Stomach (tissue), 9 donors: ENCODE data around the gene ARL4D. TPM values are rescaled to one million over a fixed set of nuclear protein-coding genes. Genes with fewer than 3 reads are reported as not detected.

Experiments
- DNase-seq, 2 donors: peaks; one replicate each; pipeline versions ENCODE4 v3.0.0 to v3.0.0-alpha.2; 2013 to 2019
- H3K27ac ChIP-seq, 5 donors: fragments of 200-600 bp in 4 of 5; sonication (generic) in 4 of 5; one replicate each; pipeline ENCODE4 v1.5.1; 2013 to 2019; ENCODE audit warnings: mild to moderate bottlenecking in 1 of 5, moderate library complexity in 1 of 5
- H3K27me3 ChIP-seq, 3 donors: fragments of 200-600 bp; sonication (generic); one replicate each; pipeline ENCODE4 v1.5.1; 2017 to 2019; ENCODE audit warnings: mixed run types in 1 of 3
- H3K36me3 ChIP-seq, 4 donors: fragments of 200-600 bp; sonication (generic); 1 replicate in 3 of 4; 2 replicates in 1 of 4; pipeline ENCODE4 v1.5.1; 2016 to 2019
- H3K4me1 ChIP-seq, 4 donors: fragments of 200-600 bp; sonication (generic); one replicate each; pipeline ENCODE4 v1.5.1; 2016 to 2019
- H3K4me3 ChIP-seq, 4 donors: fragments of 200-600 bp; sonication (generic) in 3 of 4; one replicate each; pipeline ENCODE4 v1.5.1; 2016 to 2019; ENCODE audit warnings: mild to moderate bottlenecking in 1 of 4
- H3K9me3 ChIP-seq, 4 donors: fragments of 200-600 bp; sonication (generic); one replicate each; pipeline ENCODE4 v1.5.1; 2016 to 2019
- EP300 ChIP-seq: sonication (generic); formaldehyde crosslinking; IDR thresholded peaks from one replicate; pipeline ENCODE4 v1.6.1; 2017; ENCODE audit warnings: antibody characterized with exemption
- POLR2A ChIP-seq, 4 donors: fragments of 450-650 bp; IDR thresholded peaks; one replicate each; pipeline ENCODE4 v1.6.1; 2016; ENCODE audit warnings: antibody characterized with exemption in 4 of 4, control low read depth in 2 of 4, mild to moderate bottlenecking in 1 of 4, moderate library complexity in 1 of 4
- POLR2AphosphoS5 ChIP-seq, 3 donors: sonication (generic); formaldehyde crosslinking; IDR thresholded peaks; one replicate each; pipeline ENCODE4 v1.6.1; 2016; ENCODE audit warnings: antibody characterized with exemption in 3 of 3
- WGBS, 5 donors: extraction: QIAGEN DNeasy Blood & Tissue Kit in 3 of 5; methylation state at CpG; one replicate each; pipeline versions ENCODE4 v1.1.5 to v1.1.7; 2013 to 2018; 5-methylcytosine and 5-hydroxymethylcytosine counted together
- intact Hi-C: fragments of 100-400 bp; cut with DNase I; formaldehyde crosslinking; loops from one replicate; pipeline ENCODE4 v1.15.1; 2023; ENCODE audit warnings: low total_unique reads
- polyA plus RNA-seq, 3 donors: library from polyadenylated mRNA; stranded (reverse); fragments of 200-250 nt; gene quantifications; one replicate each; pipeline ENCODE4 v1.2.3, GENCODE V29; 2013
- total RNA-seq, 5 donors: library from RNA; depleted of rRNA; stranded (reverse); fragments of >200 nt; gene quantifications; one replicate each; pipeline versions ENCODE4 v1.1.0 to v1.2.3, GENCODE V29; 2014 to 2016
- TF ChIP-seq, protein P1 (sequence below), 7 experiments: fragments of 450-650 bp in 4 of 7; fragments of 200-600 bp in 3 of 7; sonication (generic) in 3 of 7; IDR thresholded peaks; one replicate each; pipeline ENCODE4 v1.5.1; 2016 to 2019; ENCODE audit warnings: antibody characterized with exemption in 7 of 7, control low read depth in 2 of 7, mild to moderate bottlenecking in 1 of 7
- donor health status: healthy with polysubstance abuse.
- donor health status: Bipolar disorder and iron deficiency.
- donor health status: healthy.

ARL4D gene
- total and polyA plus RNA-seq, 8 donors, result 2.3 to 60.7 (median 9.8) TPM; not detected in 1

DNA sequence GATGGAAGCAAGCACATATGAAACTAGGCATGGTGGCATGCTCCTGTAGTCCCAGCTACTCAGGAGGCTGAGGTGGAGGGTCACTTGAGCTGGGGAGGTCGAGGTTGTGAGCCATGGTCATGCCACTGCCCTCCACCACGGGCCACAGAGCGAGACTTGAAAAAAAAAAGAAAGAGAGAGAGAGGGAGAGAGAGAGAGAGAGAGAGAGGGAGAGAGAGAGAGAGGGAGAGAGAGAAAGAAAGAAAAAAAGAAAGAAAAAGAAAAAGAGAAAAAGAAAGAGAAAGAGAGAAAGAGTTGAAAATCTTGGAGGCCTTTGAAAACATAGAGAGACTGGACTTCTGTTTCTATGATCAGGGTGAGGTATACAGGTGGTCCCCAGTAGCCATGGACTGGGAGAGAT, 15.4 kb upstream of the ARL4D start:
- intact Hi-C loops, result no loop called here
- Histone ChIP-seq H3K4me1 (peaks cover 9 to 16% (median 12%) of the 10 kb centered on the region in 4 donors), H3K27me3 (no peaks in the 10 kb centered on the region), H3K27ac (no peak overlapping the region), H3K36me3 (no peaks in the 10 kb centered on the region), H3K9me3 (peaks cover 0 to 15% (median 9%) of the 10 kb centered on the region in 4 donors), H3K4me3 (no peak overlapping the region)
- WGBS, 5 donors, result 82 to 93% (median 88%) methylated on average over 3 of the region's 3 CpGs
- no peak for DNase-seq
- TF ChIP-seq, protein P1, sequence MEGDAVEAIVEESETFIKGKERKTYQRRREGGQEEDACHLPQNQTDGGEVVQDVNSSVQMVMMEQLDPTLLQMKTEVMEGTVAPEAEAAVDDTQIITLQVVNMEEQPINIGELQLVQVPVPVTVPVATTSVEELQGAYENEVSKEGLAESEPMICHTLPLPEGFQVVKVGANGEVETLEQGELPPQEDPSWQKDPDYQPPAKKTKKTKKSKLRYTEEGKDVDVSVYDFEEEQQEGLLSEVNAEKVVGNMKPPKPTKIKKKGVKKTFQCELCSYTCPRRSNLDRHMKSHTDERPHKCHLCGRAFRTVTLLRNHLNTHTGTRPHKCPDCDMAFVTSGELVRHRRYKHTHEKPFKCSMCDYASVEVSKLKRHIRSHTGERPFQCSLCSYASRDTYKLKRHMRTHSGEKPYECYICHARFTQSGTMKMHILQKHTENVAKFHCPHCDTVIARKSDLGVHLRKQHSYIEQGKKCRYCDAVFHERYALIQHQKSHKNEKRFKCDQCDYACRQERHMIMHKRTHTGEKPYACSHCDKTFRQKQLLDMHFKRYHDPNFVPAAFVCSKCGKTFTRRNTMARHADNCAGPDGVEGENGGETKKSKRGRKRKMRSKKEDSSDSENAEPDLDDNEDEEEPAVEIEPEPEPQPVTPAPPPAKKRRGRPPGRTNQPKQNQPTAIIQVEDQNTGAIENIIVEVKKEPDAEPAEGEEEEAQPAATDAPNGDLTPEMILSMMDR (IDR thresholded peaks at IDR 0.05), result no peak
- TF ChIP-seq EP300 (no peak), POLR2A (IDR thresholded peaks at IDR 0.05) (no peak), POLR2AphosphoS5 (IDR thresholded peaks at IDR 0.05) (no peak)

DNA sequence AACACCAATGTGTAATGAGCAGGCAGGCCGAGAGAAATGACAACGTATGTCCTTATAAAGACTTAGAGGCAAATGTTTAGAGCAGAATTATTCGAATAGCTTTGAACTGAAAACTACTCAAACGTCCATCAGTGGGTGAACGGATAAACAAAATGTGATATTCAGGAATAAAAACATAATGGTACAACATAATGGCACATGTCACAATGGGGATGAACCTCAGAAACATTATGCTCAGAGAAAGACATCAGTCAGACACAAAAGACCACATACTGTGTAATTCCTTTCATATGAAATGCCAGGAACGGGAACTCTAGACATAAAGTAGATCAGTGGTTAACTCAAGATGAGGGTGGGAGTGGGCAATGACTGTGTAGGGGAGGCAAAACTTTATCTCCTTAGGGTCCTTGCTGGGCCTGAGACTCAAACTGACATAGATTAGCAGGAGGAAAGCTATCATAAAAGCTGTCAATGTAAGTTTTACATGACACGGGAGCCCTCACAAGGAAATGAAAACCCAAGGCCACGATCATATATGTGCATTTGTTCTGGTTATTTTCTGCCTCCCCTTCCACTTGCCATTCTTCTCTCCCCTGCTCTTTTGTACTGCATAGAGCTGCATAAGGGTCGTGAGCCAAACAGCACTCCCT, 14.8 kb upstream of the ARL4D start:
- 71 to 77% (median 73%) methylated on average over 9 of the region's 9 CpGs for WGBS, 5 donors
- Histone ChIP-seq H3K27ac (no peak overlapping the region), H3K9me3 (peaks cover 0 to 15% (median 9%) of the 10 kb centered on the region in 4 donors), H3K36me3 (no peaks in the 10 kb centered on the region), H3K4me1 (peaks cover 9 to 17% (median 12%) of the 10 kb centered on the region in 4 donors), H3K27me3 (no peaks in the 10 kb centered on the region), H3K4me3 (no peak overlapping the region)
- intact Hi-C loops, result no loop called here
- DNase-seq, result no peak
- TF ChIP-seq, protein P1 (IDR thresholded peaks at IDR 0.05), result no peak
- TF ChIP-seq POLR2AphosphoS5 (IDR thresholded peaks at IDR 0.05), result no peak
- TF ChIP-seq EP300, result no peak
- TF ChIP-seq POLR2A (IDR thresholded peaks at IDR 0.05), result no peak

DNA sequence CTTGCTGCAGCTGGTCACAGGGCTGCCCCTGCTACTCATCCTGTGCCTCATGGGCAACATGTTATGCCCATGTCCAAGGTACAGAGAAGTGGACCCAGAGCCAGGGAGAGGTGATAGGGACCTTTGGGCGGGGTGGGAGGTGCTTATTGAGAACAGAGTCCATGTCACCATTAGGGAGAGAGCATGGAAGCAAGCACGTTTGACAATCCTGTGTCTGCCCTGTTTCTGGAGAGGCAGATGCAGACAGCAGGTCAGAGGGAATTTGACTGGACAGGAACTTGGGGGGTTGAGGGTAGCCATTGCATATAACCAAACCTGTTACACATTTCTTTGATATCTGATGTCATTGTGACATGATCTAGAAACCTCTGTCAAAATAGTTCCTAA, 14.3 kb upstream of the ARL4D start:
- WGBS, 5 donors, result 22 to 52% (median 40%) methylated on average over 2 of the region's 2 CpGs
- peaks cover 0 to 14% (median 9%) of the 10 kb centered on the region in 4 donors for H3K9me3 ChIP-seq
- DNase-seq, result no peak

DNA sequence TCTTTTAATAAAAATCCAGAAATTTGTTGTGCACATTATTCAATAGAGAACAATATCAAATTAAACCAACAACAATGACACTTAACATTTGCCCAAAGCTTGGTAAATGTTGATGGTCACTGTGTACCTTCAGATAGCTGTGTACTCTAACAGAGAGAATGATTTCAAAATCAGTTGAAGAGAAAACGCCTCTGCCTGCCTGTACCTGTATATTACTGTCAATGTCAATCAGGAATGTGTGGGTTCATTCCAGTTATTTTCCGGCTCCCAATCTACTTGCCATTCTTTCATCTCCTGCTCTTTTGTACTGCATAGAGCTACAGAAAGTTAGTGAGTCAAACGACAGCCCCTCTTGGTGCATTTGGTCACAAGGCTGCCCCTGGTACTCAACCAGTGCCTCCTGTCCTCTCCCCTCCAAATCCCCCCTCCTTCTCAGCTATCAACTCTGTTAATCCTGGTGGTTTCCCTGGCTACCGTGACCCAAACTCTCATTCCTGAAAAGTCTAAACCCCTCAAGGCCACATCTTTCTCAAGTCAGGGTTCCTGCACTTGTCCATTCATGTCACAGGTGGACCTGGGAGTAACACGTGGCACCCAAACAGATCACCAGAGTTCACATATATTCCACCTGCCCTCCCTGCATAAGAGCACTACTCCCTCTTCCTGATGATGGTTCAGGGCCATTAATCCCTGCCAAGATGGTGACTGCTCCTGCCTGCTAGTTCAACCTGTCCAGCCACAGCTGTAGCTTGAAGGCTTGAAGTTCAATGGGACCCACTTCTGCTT, 13.6 kb upstream of the ARL4D start:
- Histone ChIP-seq H3K4me3 (no peak overlapping the region), H3K4me1 (peaks cover 9 to 28% (median 21%) of the 10 kb centered on the region in 4 donors), H3K9me3 (peaks cover 0 to 7% (median 5%) of the 10 kb centered on the region in 4 donors), H3K36me3 (no peaks in the 10 kb centered on the region), H3K27ac (no peak overlapping the region), H3K27me3 (no peaks in the 10 kb centered on the region)
- WGBS, 5 donors, result 30 to 42% (median 40%) methylated on average over 5 of the region's 5 CpGs
- intact Hi-C loops, result no loop called here
- TF ChIP-seq POLR2AphosphoS5 (IDR thresholded peaks at IDR 0.05), result no peak
- no peak for DNase-seq

More for the DNA sequence above, 14.3 kb upstream of the ARL4D start:
- no peak overlapping the region for H3K27ac ChIP-seq
- peaks cover 9 to 22% (median 14%) of the 10 kb centered on the region in 4 donors for H3K4me1 ChIP-seq
- no peaks in the 10 kb centered on the region for H3K27me3 ChIP-seq
- intact Hi-C loops, result no loop called here
- TF ChIP-seq POLR2AphosphoS5 (IDR thresholded peaks at IDR 0.05) (no peak), POLR2A (IDR thresholded peaks at IDR 0.05) (no peak), EP300 (no peak)
- TF ChIP-seq, protein P1 (IDR thresholded peaks at IDR 0.05), result no peak
- H3K4me3 ChIP-seq, result no peak overlapping the region
- no peaks in the 10 kb centered on the region for H3K36me3 ChIP-seq
